ENCODE data around the gene CLASRP.
"Not testable (repeated sequence)": the region's sequence is repeated elsewhere in the genome, so short reads cannot be mapped to it uniquely, and the experiment has no call there.

The CLASRP gene, protein sequence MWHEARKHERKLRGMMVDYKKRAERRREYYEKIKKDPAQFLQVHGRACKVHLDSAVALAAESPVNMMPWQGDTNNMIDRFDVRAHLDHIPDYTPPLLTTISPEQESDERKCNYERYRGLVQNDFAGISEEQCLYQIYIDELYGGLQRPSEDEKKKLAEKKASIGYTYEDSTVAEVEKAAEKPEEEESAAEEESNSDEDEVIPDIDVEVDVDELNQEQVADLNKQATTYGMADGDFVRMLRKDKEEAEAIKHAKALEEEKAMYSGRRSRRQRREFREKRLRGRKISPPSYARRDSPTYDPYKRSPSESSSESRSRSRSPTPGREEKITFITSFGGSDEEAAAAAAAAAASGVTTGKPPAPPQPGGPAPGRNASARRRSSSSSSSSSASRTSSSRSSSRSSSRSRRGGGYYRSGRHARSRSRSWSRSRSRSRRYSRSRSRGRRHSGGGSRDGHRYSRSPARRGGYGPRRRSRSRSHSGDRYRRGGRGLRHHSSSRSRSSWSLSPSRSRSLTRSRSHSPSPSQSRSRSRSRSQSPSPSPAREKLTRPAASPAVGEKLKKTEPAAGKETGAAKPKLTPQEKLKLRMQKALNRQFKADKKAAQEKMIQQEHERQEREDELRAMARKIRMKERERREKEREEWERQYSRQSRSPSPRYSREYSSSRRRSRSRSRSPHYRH

DNA sequence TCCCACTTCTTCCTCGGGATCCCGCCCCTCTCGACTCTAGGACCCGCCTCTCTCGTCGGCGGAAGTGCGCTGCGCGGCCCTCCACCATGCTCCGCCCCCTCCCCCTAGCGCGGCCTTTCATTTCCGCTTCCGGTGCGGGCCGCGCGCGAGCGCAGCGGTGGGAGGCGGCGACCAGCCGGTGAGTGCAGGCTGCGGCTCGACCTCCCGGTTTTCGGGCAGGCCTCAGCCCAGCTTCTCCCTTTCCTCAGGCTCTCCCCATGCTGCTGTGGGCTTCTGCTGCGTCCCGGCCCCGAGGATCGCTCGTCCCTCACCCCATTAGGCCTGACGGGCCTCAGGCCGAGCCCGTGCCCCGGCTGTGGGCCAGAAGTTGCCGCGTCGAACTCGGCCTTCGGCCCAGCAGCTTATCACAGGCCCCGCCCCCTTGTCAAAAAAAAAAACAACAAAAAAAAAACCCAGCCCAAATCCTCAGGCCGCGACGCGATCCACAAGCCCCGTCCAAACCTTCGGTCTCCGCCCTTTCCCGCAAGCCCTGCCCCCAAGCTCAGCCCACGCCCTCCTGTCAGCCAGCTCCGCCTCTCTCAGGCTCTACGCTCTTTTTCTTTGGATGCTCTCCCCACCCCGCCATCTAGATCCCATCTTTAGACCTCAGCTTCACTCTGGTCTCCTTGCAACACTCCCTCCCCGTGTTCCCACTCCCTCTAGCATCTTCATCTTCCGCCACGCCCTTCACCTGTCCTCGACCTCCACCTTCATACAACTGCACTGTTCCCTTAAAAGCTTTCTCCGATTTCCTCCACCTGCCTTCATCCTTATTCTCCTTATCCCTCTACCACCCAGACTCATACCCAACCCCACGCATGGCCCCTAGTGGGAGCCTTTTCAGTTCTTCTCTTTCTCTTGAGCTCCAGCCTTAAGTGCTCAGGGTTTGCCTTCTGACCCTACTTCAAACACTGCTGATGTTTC lies at the start of gene CLASRP:
CLASRP (plus strand) TSS at position 115 of the 963 bp plus-strand sequence. CDS start 1,168 bp downstream, outside the sequence.
- H3K9me3 Mint-ChIP-seq (ENCODE audit: low read depth): no peaks in the 10 kb centered on the region

DNA sequence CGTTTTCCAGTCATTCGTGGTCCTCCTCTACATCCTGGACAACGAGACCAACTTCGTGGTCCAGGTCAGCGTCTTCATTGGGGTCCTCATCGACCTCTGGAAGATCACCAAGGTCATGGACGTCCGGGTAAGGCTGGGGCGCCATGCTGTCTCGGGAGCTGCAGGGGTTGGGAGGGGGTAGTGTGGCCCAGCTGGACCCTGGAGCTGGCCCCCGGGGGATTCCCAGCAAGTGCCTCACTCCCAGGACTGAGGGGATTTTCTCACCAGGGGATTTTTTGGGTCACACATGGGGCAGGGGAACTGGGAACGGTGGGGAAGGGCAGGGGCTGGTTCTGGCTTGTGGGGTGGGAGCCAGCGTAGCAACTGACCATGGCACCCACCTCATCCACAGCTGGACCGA lies 48.4 kb upstream of the CLASRP start:
- H3K27me3 Mint-ChIP-seq: no peaks in the 10 kb centered on the region
- no peaks in the 10 kb centered on the region for H3K36me3 Mint-ChIP-seq
- H3K4me3 Mint-ChIP-seq: no peak overlapping the region
- H3K4me1 Mint-ChIP-seq (ENCODE audit: low read depth): no peaks in the 10 kb centered on the region
- no peak overlapping the region for H3K27ac Mint-ChIP-seq
- no peaks in the 10 kb centered on the region for H3K9me3 Mint-ChIP-seq (ENCODE audit: low read depth)

More for the DNA sequence above, at the start of gene CLASRP:
- no peaks in the 10 kb centered on the region for H3K27me3 Mint-ChIP-seq
- H3K4me1 Mint-ChIP-seq (ENCODE audit: low read depth): peaks cover 34% of the 10 kb centered on the region
- H3K36me3 Mint-ChIP-seq: peaks cover 8% of the 10 kb centered on the region
- H3K4me3 Mint-ChIP-seq: peak within 1 kb of the TSS; percentile 91
- peak within 1 kb of the TSS; percentile 84 for H3K27ac Mint-ChIP-seq

DNA sequence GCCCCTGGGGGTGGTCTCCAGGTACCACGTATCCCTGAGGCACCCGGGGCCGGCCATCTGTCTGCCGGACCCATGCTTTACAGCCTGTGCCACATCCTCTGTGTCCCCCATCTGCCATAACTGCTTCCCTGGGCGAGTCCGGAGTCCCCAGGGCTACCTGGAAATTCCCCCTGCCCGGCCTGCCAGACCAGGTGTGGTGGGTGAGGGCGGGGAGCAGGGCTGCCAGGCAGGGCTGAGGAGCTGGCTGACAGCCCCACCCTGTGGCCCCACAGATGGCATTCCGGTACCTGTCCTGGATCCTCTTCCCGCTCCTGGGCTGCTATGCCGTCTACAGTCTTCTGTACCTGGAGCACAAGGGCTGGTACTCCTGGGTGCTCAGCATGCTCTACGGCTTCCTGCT lies 47.9 kb upstream of the CLASRP start:
- Mint-ChIP-seq H3K9me3 (ENCODE audit: low read depth) (no peaks in the 10 kb centered on the region), H3K27me3 (no peaks in the 10 kb centered on the region), H3K4me3 (no peak overlapping the region), H3K27ac (no peak overlapping the region), H3K36me3 (no peaks in the 10 kb centered on the region), H3K4me1 (ENCODE audit: low read depth) (no peaks in the 10 kb centered on the region)

DNA sequence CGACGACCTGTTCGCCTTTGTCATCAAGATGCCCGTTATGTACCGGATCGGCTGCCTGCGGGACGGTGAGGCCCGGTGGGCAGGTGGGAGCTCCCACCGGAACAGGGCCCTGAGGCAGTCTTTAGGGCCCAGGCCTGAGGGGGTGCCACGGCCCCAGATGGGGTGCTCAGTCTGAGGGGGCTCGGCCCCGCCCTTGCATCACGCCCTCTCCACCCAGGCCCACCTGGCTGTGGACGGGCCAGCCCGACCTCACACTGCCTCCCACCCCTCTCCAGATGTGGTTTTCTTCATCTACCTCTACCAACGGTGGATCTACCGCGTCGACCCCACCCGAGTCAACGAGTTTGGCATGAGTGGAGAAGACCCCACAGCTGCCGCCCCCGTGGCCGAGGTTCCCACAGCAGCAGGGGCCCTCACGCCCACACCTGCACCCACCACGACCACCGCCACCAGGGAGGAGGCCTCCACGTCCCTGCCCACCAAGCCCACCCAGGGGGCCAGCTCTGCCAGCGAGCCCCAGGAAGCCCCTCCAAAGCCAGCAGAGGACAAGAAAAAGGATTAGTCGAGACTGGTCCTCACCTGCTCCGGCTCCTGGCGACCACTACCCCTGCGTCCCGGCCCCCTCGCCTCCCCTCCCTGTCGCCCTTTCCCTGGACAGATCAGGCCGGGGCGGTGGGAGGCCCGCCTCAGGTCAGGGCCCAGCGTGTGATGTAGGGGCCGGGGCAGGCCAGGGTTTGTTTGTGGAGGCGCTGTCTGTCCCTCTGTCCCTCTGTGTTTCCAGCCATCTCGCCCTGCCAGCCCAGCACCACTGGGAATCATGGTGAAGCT lies 46.3 kb upstream of the CLASRP start:
- H3K27ac Mint-ChIP-seq: no peak overlapping the region

DNA sequence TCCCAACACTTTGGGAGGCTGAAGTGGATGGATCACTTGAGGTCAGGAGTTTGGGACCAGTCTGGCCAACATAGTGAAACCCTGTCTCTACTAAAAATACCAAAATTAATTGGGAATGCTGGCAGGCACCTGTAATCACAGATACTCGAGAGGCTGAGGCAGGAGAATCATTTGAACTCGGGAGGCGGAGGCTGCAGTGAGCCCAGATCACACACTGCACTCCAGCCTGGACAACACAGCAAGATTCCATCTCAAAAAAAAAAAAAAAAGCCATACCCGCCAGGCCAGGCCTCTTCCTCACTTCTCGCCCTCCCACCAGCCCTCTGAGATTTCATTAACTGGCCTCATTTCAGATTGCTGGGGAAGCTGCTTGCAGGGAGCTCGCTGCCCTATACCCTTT lies 45.3 kb upstream of the CLASRP start:
- no peak overlapping the region for H3K27ac Mint-ChIP-seq
- no peaks in the 10 kb centered on the region for H3K4me1 Mint-ChIP-seq (ENCODE audit: low read depth)
- no peaks in the 10 kb centered on the region for H3K27me3 Mint-ChIP-seq
- no peaks in the 10 kb centered on the region for H3K9me3 Mint-ChIP-seq (ENCODE audit: low read depth)
- no peaks in the 10 kb centered on the region for H3K36me3 Mint-ChIP-seq
- no peak overlapping the region for H3K4me3 Mint-ChIP-seq

More for the DNA sequence above, 46.3 kb upstream of the CLASRP start:
- no peaks in the 10 kb centered on the region for H3K4me1 Mint-ChIP-seq (ENCODE audit: low read depth)
- H3K36me3 Mint-ChIP-seq: no peaks in the 10 kb centered on the region
- H3K27me3 Mint-ChIP-seq: no peaks in the 10 kb centered on the region
- H3K4me3 Mint-ChIP-seq: no peak overlapping the region
- no peaks in the 10 kb centered on the region for H3K9me3 Mint-ChIP-seq (ENCODE audit: low read depth)

DNA sequence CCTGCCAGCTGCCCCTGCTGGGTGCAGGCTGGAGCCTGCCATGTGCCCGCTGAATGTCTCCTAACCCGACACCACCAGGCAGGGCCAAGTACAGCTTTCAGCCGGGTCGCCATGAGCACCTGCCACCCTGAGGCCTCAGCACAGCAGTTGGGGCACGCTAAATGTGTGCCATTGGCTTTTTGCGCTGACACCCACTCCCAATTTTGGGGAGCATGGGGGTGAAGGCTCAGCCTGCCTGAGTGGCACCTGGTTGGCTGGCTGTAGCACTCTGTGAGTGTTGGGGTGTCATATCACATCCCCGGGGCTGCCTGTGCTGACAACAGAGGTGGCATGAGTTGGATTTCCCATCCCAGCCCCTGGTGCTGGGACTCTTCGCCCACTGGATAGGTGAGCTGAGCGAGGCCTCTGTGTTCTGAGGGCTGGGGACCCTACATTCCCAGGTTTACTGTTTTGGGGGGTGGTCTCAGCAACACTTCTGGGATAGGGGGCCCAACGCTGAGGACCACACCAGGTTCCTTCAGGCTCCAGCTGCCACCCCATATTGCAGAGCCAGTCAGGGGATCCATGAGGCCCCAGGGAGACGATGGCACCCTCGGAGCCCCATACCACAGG lies 44.8 kb upstream of the CLASRP start:
- H3K27ac Mint-ChIP-seq: no peak overlapping the region
- no peaks in the 10 kb centered on the region for H3K27me3 Mint-ChIP-seq
- no peaks in the 10 kb centered on the region for H3K36me3 Mint-ChIP-seq
- no peaks in the 10 kb centered on the region for H3K9me3 Mint-ChIP-seq (ENCODE audit: low read depth)
- H3K4me3 Mint-ChIP-seq: no peak overlapping the region
- no peaks in the 10 kb centered on the region for H3K4me1 Mint-ChIP-seq (ENCODE audit: low read depth)

DNA sequence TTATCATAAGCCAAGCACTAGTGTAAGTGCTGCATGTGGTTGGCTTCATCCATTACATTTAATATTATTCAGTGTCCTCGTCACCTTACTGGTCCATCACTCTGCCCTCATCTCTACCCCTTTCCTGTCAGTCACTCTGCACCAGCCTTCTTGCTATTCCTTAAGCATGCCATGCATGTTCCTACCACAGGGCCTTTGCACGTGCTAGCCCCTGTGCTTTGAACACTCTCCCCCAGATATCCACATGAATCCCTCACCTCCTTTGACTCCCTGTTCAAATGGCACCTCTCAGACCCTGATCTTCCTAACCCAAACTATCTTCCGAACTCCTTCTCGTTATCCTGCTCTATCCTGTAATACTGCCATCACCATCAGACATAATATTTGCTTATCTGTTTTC lies 40.8 kb upstream of the CLASRP start:
- no peak overlapping the region for H3K27ac Mint-ChIP-seq

DNA sequence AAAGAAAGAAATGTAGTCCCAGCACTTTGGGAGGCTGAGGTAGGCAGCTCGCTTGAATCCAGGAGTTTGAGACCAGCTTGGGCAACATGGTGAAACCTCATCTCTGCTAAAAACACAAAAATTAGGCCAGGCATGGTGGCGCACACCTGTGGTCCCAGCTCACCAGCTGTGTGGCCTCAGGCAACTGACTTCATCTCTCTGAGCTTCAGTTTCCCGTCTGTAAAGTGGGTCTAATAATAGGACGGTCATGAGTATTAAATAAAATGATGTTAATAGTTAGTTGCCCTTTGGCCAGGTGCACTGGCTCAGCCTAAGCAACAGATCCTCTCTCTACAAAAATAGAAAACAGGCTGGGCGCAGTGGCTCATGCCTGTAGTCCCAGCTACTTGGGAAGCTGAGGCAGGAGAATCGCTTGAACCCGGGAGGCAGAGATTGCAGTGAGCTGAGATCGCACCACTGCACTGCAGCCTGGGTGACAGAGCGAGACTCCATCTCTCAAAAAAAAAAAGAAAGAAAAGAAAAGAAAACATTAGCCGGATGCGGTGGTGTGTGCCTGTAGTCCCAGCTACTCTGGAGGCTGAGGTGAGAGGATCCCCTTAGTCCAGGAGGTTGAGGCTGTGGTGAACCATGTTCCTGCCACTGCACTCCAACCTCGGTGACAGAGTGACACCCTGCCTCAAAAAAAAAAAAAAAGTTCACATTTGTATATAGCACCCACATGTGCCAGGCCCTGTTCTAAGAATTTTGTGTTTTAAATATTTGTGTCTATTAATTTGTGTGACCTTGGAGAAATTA lies 39.5 kb upstream of the CLASRP start:
- H3K4me1 Mint-ChIP-seq (ENCODE audit: low read depth): peaks cover 12% of the 10 kb centered on the region
- H3K27me3 Mint-ChIP-seq; H3K9me3 Mint-ChIP-seq (ENCODE audit: low read depth); H3K36me3 Mint-ChIP-seq: not testable (repeated sequence)
- peak overlapping the region; percentile 66 for H3K4me3 Mint-ChIP-seq
- H3K27ac Mint-ChIP-seq: peak overlapping the region; percentile 34

More for the DNA sequence above, 40.8 kb upstream of the CLASRP start:
- H3K36me3 Mint-ChIP-seq: peaks cover 2% of the 10 kb centered on the region
- H3K4me3 Mint-ChIP-seq: no peak overlapping the region
- no peaks in the 10 kb centered on the region for H3K27me3 Mint-ChIP-seq
- no peaks in the 10 kb centered on the region for H3K9me3 Mint-ChIP-seq (ENCODE audit: low read depth)
- peaks cover 10% of the 10 kb centered on the region for H3K4me1 Mint-ChIP-seq (ENCODE audit: low read depth)

DNA sequence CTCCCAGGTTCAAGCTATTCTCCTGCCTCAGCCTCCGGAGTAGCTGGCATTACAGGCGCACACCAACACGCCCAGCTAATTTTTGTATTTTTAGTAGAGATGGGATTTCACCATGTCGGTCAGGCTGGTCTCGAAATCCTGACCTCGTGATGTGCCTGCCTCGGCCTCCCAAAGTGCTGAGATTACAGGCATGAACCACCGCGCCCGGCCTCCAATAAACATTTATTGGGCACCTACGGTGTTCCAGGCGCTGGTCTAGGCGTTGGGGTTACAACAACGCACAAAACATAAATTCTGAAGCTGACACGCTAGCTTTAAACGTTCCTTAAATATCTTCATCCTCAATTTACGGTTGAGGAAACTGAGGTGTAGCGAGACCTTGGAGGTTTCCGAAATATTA lies 38.2 kb upstream of the CLASRP start:
- not testable (repeated sequence) for H3K27me3 Mint-ChIP-seq; H3K36me3 Mint-ChIP-seq; H3K9me3 Mint-ChIP-seq (ENCODE audit: low read depth)
- Mint-ChIP-seq H3K4me1 (ENCODE audit: low read depth) (peaks cover 12% of the 10 kb centered on the region), H3K4me3 (peak overlapping the region; percentile 66), H3K27ac (peak overlapping the region; percentile 72)

DNA sequence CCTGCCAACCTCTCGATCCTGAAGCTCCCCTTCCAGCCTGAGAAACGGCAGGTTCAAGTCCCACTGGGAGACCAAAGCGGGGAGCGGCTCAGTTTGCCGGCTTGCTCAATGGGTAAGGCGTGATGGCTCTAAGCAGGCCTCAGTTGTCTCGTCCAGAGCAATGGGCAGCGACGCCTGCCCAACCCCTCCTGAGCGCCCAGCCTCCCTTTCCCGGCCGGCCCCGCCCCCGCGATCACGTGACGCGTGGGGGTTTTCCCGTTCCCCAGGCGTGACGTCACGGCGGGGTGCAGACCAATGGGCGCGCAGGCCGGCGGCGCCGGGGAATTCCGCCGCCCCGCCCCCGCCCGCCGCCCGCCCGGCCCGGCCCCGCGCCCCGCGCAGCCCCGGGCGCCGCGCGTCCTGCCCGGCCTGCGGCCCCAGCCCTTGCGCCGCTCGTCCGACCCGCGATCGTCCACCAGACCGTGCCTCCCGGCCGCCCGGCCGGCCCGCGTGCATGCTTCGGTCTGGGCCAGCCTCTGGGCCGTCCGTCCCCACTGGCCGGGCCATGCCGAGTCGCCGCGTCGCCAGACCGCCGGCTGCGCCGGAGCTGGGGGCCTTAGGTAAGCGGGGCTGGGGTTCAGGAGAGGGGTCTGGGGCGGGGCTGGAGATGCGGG lies 37.6 kb upstream of the CLASRP start, which contains the start of gene RELB:
RELB (plus strand) TSS at position 378 of the 653 bp plus-strand sequence; CDS start at position 494, 116 bp downstream.
- Mint-ChIP-seq H3K9me3 (ENCODE audit: low read depth) (no peaks in the 10 kb centered on the region), H3K27me3 (no peaks in the 10 kb centered on the region), H3K36me3 (peaks cover 2% of the 10 kb centered on the region), H3K4me1 (ENCODE audit: low read depth) (peaks cover 14% of the 10 kb centered on the region), H3K4me3 (peak within 1 kb of the TSS; percentile 95), H3K27ac (peak within 1 kb of the TSS; percentile 99)

DNA sequence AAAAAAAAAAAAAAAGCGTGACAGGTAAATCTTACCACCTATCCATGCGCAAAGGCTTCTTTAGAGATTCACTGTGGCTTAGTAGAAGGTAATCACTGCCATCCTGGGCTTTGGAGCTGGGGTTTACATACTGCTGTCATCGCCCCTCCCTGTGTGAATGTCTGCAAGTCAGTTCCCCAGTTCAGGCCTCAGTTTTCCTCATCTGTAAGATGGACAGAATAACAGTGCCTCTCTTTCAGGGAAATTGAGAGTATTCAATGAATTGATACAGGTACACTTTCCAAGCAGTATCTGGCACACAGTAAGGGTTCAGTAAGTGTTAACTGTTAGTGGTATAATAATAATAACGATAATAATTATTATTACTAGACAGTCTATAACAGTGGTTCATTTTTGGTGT lies 35.4 kb upstream of the CLASRP start:
- H3K4me3 Mint-ChIP-seq: peak overlapping the region; percentile 57
- H3K9me3 Mint-ChIP-seq (ENCODE audit: low read depth): no peaks in the 10 kb centered on the region
- H3K27ac Mint-ChIP-seq: no peak overlapping the region
- no peaks in the 10 kb centered on the region for H3K27me3 Mint-ChIP-seq
- peaks cover 2% of the 10 kb centered on the region for H3K36me3 Mint-ChIP-seq
- peaks cover 14% of the 10 kb centered on the region for H3K4me1 Mint-ChIP-seq (ENCODE audit: low read depth)

DNA sequence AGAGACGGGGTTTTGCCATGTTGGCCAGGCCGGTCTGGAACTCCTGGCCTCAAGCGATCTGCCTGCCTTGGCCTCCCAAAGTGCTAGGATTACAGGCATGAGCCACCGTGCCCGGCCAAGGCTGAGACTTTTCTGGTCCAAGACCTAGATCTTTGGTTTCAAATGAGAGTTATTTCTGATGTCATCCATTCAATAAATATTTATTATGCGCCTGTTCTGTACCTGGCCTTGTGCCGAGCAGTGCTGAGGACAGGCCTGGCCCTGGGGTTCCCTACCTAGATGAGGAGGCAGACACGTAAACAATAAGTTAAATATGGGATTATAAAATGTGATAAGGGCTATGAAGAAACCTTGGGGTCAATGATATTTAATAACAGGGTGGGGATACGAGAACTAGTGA lies 33.1 kb upstream of the CLASRP start:
- H3K9me3 Mint-ChIP-seq (ENCODE audit: low read depth): no peaks in the 10 kb centered on the region
- H3K27ac Mint-ChIP-seq: no peak overlapping the region
- no peaks in the 10 kb centered on the region for H3K27me3 Mint-ChIP-seq
- H3K36me3 Mint-ChIP-seq: peaks cover 4% of the 10 kb centered on the region
- peaks cover 9% of the 10 kb centered on the region for H3K4me1 Mint-ChIP-seq (ENCODE audit: low read depth)
- H3K4me3 Mint-ChIP-seq: no peak overlapping the region

DNA sequence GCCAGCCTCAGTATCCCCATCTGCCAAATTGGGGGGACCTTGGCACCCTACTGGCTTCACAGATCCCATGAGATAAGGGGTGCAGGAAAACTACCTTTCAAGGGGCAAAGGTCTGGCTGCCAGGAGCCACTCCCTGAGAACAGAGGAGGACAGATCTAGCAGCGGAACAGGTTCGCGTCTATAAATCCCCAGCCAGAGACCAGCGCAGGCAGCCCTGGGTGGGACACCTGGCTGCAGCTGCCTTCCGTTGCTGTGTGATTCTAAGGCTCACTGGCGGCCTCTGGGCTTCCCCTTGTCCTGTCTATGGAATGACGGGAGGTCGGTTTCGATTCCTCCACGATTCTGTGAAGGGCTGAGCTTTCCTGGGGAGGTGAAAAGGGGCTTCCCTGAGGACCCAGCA lies 30.3 kb upstream of the CLASRP start:
- Mint-ChIP-seq H3K4me1 (ENCODE audit: low read depth) (peaks cover 2% of the 10 kb centered on the region), H3K9me3 (ENCODE audit: low read depth) (no peaks in the 10 kb centered on the region), H3K36me3 (peaks cover 2% of the 10 kb centered on the region), H3K4me3 (no peak overlapping the region), H3K27ac (no peak overlapping the region), H3K27me3 (no peaks in the 10 kb centered on the region)

Data from activated naive CD8-positive, alpha-beta T cell (primary cell).